ENCODE data around the gene RGS8.

Gene RGS8

DNA sequence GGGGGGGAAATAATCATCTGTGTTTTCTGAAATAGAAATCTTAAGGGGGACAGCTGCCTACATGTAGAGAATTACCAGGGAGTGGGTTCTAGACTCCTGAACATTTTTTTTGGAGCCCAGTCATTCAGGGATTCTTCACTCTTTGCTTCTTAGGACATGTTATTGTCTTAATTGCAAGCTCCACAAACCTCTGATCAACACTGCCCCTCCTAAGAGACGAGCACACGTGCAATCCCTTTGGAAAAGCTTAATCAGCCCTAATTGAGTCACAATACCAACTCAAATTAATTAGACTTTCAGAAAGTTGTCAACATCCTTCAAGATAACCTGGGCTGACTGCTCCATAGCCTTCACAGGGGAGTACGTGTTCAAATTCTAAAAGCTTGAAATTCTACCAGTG lies 21.4 kb downstream of the RGS8 start:
- ATAC-seq (replicated peaks; ENCODE audit: extremely low read depth, poor library complexity, severe bottlenecking) (no peak), DNase-seq (ENCODE audit: low spot score in 2 of 2) (no peak)
- Mint-ChIP-seq H3K9me3 (no peaks in the 10 kb centered on the region), H3K4me1 (no peaks in the 10 kb centered on the region), H3K4me3 (no peak overlapping the region), H3K27ac (ENCODE audit: low read depth) (no peak overlapping the region), H3K36me3 (ENCODE audit: insufficient read depth) (no peaks in the 10 kb centered on the region), H3K27me3 (peaks cover 39% of the 10 kb centered on the region)

DNA sequence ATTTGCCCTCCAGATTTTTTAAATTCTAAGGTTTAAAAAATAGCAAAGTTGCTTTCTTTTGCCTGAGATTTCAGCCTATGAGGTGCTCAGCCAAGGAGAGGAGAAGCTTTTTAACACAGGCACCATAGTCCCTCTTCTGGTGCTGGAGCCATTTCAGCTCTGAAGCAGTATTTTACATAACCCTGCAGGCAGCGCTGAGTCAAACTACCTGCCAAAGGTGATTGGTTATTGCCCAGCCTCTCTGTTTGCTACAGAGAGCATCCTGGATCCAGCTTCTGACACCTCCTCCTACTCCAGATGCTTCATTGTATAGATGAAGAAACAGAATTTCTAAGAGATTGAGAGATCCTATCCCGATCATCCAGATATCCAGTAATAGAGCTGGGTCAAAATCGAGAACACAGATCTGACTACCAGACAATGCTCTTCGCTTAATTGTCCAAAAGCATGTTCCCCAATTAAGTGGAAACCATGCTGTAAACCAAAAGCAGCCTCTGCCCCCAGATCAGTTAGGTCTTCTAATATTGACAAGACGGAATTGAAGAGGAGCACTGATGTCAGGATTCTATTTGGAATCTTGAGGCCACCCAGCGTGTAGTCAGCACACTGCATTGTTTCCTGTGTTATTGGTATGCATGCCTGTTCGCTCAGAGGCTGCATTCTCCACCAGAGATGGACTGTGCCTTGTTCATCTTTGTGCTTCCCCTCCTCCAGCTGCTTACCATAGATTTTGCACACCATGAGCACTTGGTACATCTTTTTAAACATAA lies 22.1 kb downstream of the RGS8 start:
- Mint-ChIP-seq H3K4me3 (no peak overlapping the region), H3K36me3 (ENCODE audit: insufficient read depth) (no peaks in the 10 kb centered on the region), H3K27me3 (peaks cover 42% of the 10 kb centered on the region), H3K4me1 (no peaks in the 10 kb centered on the region), H3K27ac (ENCODE audit: low read depth) (no peak overlapping the region), H3K9me3 (no peaks in the 10 kb centered on the region)
- ATAC-seq (replicated peaks; ENCODE audit: extremely low read depth, poor library complexity, severe bottlenecking): no peak
- DNase-seq (ENCODE audit: low spot score in 2 of 2): no peak

DNA sequence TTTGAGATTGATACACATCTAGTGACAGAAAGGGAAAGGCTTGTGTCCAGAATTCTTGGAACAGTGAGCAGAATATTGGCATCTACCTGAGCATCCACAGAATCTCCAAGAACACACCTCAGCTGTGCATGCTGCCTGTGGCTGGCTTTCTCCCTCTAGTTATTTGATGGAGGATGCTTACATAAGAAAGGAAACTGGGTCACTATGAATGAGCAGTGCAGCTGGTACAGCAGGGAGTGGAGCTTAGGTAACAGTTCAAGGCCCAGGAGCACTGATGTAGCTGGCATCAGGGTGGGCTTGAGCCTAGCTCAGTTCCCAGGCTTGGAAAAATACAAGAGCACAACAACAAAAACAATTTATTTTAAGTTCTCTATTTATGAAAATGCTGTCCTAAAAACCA lies 26.3 kb downstream of the RGS8 start:
- DNase-seq (ENCODE audit: low spot score in 2 of 2) (no peak), ATAC-seq (replicated peaks; ENCODE audit: extremely low read depth, poor library complexity, severe bottlenecking) (no peak)
- Mint-ChIP-seq H3K4me3 (no peak overlapping the region), H3K27ac (ENCODE audit: low read depth) (no peak overlapping the region), H3K27me3 (peaks cover 31% of the 10 kb centered on the region), H3K36me3 (ENCODE audit: insufficient read depth) (no peaks in the 10 kb centered on the region), H3K4me1 (no peaks in the 10 kb centered on the region), H3K9me3 (no peaks in the 10 kb centered on the region)

DNA sequence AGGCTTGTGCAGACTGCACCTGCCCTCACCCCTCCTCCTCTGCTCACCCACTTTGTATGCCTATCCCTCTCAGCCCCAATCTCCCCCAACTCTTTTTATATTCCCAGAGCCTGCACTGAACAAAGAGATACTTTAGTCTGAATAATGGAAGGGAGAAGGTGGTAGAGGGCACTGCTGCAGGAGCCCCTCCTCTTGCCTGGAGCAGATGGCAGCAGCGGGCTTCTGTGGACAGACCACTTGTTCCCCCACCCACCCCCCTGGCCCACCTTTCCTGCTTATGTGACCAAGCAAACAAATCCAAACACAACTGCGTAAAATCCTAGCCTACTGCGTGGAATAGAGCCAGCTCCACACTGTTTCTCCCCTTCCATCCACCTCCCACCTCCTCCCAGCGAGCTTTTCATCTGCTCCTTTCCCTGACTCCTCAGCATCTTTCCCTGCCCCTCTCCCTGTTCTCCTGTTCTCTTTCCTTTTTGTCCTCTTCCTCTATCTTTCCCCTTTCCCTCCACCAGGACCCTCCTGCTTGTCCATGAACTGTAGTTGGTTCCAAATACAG lies 27.5 kb downstream of the RGS8 start:
- H3K27me3 Mint-ChIP-seq: peaks cover 21% of the 10 kb centered on the region
- ATAC-seq (replicated peaks; ENCODE audit: extremely low read depth, poor library complexity, severe bottlenecking): no peak
- no peaks in the 10 kb centered on the region for H3K4me1 Mint-ChIP-seq
- H3K4me3 Mint-ChIP-seq: no peak overlapping the region
- DNase-seq (ENCODE audit: low spot score in 2 of 2): no peak
- H3K9me3 Mint-ChIP-seq: no peaks in the 10 kb centered on the region
- no peaks in the 10 kb centered on the region for H3K36me3 Mint-ChIP-seq (ENCODE audit: insufficient read depth)
- no peak overlapping the region for H3K27ac Mint-ChIP-seq (ENCODE audit: low read depth)

DNA sequence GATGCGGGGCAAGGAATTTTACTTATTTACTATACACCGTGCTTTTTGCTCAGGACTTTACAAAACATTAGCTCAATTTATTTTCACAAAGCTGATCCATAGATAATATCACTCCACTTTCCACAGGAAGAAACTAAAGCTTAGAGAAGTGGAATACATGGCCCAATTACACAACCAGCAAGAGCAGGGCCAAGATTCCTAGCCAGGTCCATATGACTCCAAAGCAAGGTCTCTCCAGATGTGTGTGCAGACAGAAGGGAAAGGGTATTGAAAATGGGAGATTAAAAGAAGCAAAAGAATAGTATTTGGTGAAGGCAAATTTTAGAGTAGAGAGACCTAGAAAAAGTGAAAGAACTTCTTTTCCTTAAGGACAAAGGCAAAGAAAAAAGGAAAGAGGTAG lies 30.4 kb downstream of the RGS8 start:
- DNase-seq (ENCODE audit: low spot score in 2 of 2): no peak
- H3K4me3 Mint-ChIP-seq: no peak overlapping the region
- no peaks in the 10 kb centered on the region for H3K4me1 Mint-ChIP-seq
- H3K9me3 Mint-ChIP-seq: no peaks in the 10 kb centered on the region
- no peak overlapping the region for H3K27ac Mint-ChIP-seq (ENCODE audit: low read depth)
- H3K36me3 Mint-ChIP-seq (ENCODE audit: insufficient read depth): no peaks in the 10 kb centered on the region
- ATAC-seq (replicated peaks; ENCODE audit: extremely low read depth, poor library complexity, severe bottlenecking): no peak
- H3K27me3 Mint-ChIP-seq: peaks cover 10% of the 10 kb centered on the region

DNA sequence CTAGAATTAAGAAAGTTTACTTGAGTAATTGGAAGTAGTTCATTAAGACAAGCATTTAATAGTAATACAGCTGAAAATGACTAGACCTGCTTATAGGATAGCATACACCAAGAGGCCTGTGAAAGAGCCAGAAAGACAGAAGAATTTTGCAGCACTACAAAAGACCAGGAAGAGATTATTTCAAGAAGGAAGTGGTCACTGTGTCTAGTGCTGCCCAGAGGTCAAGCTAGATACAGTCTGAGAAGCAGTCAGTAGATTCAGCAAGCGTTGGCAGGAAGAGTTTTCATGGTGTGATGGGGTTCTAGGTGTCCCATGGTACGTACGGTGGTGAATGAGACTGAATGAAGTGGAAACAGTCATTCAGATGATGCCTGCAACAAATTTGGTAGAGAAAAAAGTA lies 31.5 kb downstream of the RGS8 start:
- Mint-ChIP-seq H3K27ac (ENCODE audit: low read depth) (no peak overlapping the region), H3K9me3 (no peaks in the 10 kb centered on the region)

DNA sequence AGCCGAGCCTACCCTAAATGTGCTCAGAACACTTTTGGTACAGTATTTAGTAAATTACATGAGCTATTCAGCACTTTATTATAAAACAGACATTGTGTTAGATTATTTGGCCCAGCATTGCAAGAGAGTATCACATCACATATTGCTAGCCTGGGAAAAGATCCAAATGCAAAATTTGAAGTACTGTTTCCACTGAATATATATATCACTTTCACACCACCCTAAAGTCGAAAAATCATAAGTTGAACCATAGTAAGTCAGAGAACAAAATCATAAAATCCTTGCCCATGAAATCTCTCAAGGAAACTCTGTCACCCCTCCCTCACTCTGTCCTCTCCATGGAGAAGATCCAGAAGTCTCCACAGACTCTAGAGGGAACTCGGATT lies 33.1 kb downstream of the RGS8 start:
- DNase-seq (ENCODE audit: low spot score in 2 of 2) (no peak), ATAC-seq (replicated peaks; ENCODE audit: extremely low read depth, poor library complexity, severe bottlenecking) (no peak)
- Mint-ChIP-seq H3K9me3 (no peaks in the 10 kb centered on the region), H3K27ac (ENCODE audit: low read depth) (no peak overlapping the region), H3K27me3 (peaks cover 17% of the 10 kb centered on the region), H3K36me3 (ENCODE audit: insufficient read depth) (no peaks in the 10 kb centered on the region), H3K4me1 (no peaks in the 10 kb centered on the region), H3K4me3 (no peak overlapping the region)

More for the DNA sequence above, 31.5 kb downstream of the RGS8 start:
- ATAC-seq (replicated peaks; ENCODE audit: extremely low read depth, poor library complexity, severe bottlenecking) (no peak), DNase-seq (ENCODE audit: low spot score in 2 of 2) (no peak)
- no peaks in the 10 kb centered on the region for H3K4me1 Mint-ChIP-seq
- H3K4me3 Mint-ChIP-seq: no peak overlapping the region
- no peaks in the 10 kb centered on the region for H3K36me3 Mint-ChIP-seq (ENCODE audit: insufficient read depth)
- peaks cover 17% of the 10 kb centered on the region for H3K27me3 Mint-ChIP-seq

DNA sequence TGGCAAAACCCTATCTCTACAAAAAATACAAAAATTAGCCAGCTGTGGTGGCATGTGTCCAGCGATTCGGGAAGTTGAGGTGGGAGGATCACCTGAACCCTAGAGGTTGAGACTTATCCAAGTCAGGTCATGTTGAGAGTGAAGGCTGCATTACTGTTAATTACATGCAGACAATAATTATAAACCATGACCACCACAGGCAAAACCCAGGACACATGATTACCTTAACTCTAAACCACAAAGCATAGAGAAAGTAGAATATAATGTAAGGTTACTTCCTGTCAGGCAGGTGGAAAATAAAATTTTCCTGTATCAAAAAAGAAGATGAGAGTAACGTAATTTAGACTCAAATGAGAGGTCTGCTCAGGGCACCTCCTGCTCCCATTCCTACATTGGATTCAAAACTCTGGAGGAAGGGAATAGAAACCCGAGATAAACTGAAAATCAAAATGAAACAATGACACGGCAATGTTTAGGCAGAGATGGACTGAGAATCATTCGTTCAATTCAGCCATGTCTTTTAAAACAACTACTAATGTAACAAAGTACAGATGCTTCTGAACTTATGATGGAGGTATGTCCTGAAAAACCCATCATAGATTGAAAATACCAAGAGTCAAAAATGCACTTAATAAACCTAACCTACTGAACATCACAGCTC lies 33.6 kb downstream of the RGS8 start:
- H3K9me3 Mint-ChIP-seq: no peaks in the 10 kb centered on the region
- no peak for ATAC-seq (replicated peaks; ENCODE audit: extremely low read depth, poor library complexity, severe bottlenecking)

DNA sequence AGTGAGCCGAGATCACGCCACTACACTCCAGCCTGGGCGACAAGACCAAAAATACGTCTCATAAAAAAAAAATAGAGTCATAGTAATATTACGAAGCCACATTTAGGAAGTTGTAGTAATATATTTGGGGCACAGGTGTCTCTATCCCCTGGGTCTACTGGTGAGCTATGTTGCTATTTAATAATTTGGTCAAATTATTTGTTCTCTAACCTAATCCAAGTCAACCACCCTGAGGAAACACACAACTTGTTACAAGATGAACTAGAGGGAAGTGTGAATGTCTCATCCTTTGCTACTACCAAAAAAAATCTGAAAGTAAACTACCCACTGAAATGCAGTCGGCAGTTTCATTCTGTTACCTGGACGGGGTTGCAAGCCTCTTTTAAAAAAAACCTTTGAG lies 35.3 kb downstream of the RGS8 start:
- Mint-ChIP-seq H3K36me3 (ENCODE audit: insufficient read depth) (no peaks in the 10 kb centered on the region), H3K4me1 (no peaks in the 10 kb centered on the region), H3K27ac (ENCODE audit: low read depth) (no peak overlapping the region), H3K4me3 (no peak overlapping the region), H3K27me3 (peaks cover 33% of the 10 kb centered on the region), H3K9me3 (no peaks in the 10 kb centered on the region)
- ATAC-seq (replicated peaks; ENCODE audit: extremely low read depth, poor library complexity, severe bottlenecking): no peak
- no peak for DNase-seq (ENCODE audit: low spot score in 2 of 2)

More for the DNA sequence above, 33.6 kb downstream of the RGS8 start:
- H3K4me1 Mint-ChIP-seq: no peaks in the 10 kb centered on the region
- no peak for DNase-seq (ENCODE audit: low spot score in 2 of 2)
- no peak overlapping the region for H3K27ac Mint-ChIP-seq (ENCODE audit: low read depth)
- H3K4me3 Mint-ChIP-seq: no peak overlapping the region
- H3K36me3 Mint-ChIP-seq (ENCODE audit: insufficient read depth): no peaks in the 10 kb centered on the region
- peaks cover 22% of the 10 kb centered on the region for H3K27me3 Mint-ChIP-seq

DNA sequence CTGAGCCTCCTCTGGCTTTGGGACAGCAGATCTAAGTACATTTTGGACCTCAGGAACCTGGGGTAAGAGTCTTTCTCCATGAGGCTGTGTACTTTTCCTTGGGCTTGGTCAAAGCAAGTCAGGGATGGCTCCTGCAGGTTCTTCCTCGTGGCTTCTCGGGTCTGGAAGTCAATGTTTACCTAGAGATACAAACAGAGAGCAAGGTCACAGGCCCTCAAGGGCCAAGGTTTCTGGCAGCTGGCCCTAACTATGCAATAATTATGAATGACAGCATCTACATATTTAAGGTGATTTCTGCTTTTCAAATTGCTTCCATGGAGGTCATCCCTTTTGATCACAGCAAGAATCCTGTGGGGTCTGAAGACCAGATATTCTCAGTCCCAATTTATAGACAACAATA lies 37.6 kb downstream of the RGS8 start:
- Mint-ChIP-seq H3K36me3 (ENCODE audit: insufficient read depth) (peaks cover 3% of the 10 kb centered on the region), H3K27ac (ENCODE audit: low read depth) (no peak overlapping the region), H3K4me3 (no peak overlapping the region), H3K4me1 (no peaks in the 10 kb centered on the region), H3K9me3 (no peaks in the 10 kb centered on the region), H3K27me3 (peaks cover 33% of the 10 kb centered on the region)
- DNase-seq (ENCODE audit: low spot score in 2 of 2) (no peak), ATAC-seq (replicated peaks; ENCODE audit: extremely low read depth, poor library complexity, severe bottlenecking) (no peak)

DNA sequence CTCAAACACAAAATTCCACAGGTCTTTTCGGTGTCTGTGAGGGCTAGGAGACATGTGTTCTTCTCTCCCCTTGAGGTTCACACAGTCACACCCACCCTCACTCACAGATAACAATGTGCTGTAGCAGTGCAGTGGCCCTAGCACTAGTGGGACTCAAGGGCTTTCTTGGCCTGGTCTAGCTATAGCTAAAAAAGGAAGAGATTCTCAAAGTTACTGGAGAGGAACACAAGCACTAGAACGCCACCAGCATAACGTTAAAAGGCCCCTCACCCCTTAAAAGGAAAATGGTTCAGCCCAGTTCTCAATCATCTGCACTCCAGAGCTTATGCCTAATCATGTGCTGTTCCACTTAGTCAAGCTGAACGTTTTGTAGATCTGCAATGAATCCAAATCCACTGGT lies 39.5 kb downstream of the RGS8 start:
- no peak overlapping the region for H3K4me3 Mint-ChIP-seq
- ATAC-seq (replicated peaks; ENCODE audit: extremely low read depth, poor library complexity, severe bottlenecking): no peak
- H3K27ac Mint-ChIP-seq (ENCODE audit: low read depth): no peak overlapping the region

DNA sequence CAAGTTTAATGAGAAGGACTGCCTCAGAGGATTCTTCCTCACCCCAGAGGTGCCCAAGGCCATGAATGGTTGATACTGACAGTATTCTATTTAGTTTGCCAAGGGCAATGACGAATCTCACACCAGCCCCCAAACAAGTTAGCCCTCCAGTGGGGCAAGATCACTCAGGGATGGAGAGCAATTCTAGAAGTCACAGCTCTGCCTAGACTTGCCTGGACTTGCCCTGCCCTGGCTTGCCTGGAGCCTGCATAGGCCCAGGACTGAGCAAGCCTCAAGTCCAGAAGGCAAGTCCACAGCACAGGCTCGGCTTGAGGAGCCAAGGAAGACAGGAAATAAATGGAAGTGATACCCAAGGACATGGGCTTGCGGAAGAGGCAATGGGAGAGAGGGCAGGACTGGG lies 40.7 kb downstream of the RGS8 start:
- no peak for DNase-seq (ENCODE audit: low spot score in 2 of 2)
- Mint-ChIP-seq H3K27ac (ENCODE audit: low read depth) (no peak overlapping the region), H3K36me3 (ENCODE audit: insufficient read depth) (peaks cover 3% of the 10 kb centered on the region), H3K9me3 (no peaks in the 10 kb centered on the region), H3K4me3 (no peak overlapping the region), H3K4me1 (no peaks in the 10 kb centered on the region), H3K27me3 (peaks cover 33% of the 10 kb centered on the region)
- no peak for ATAC-seq (replicated peaks; ENCODE audit: extremely low read depth, poor library complexity, severe bottlenecking)

More for the DNA sequence above, 39.5 kb downstream of the RGS8 start:
- Mint-ChIP-seq H3K36me3 (ENCODE audit: insufficient read depth) (peaks cover 3% of the 10 kb centered on the region), H3K9me3 (no peaks in the 10 kb centered on the region), H3K27me3 (peaks cover 33% of the 10 kb centered on the region), H3K4me1 (no peaks in the 10 kb centered on the region)
- DNase-seq (ENCODE audit: low spot score in 2 of 2): no peak

DNA sequence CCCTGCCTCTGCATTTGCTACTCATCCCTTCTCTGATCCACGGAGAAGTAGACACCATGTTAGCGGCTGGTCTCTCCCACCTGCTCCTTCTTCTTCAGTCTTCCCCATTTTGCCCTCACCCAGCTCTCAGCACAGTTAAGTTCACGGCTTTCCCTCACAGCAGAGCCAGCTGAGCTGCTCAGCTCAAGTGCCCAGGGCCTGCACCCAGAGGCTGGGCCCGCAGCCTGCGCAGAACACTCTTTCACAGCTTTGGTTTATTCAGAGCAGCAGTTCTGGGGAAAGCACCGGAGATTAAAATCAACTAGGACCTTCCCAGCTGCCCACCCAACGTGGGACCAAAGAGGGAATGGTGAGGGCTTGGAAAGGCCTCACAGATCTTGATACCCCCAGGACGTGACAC lies 41.9 kb downstream of the RGS8 start:
- Mint-ChIP-seq H3K9me3 (no peaks in the 10 kb centered on the region), H3K36me3 (ENCODE audit: insufficient read depth) (peaks cover 3% of the 10 kb centered on the region), H3K4me3 (no peak overlapping the region), H3K27me3 (peaks cover 30% of the 10 kb centered on the region), H3K27ac (ENCODE audit: low read depth) (no peak overlapping the region), H3K4me1 (no peaks in the 10 kb centered on the region)
- ATAC-seq (replicated peaks; ENCODE audit: extremely low read depth, poor library complexity, severe bottlenecking) (no peak), DNase-seq (ENCODE audit: low spot score in 2 of 2) (no peak)

All from central memory CD8-positive, alpha-beta T cell (primary cell).